ENCODE measurements around the gene CCNY. TPM values are rescaled to one million over a fixed set of nuclear protein-coding genes. Genes with fewer than 3 reads are reported as not detected.
A peak's percentile ranks its signal among the peaks of the same experiment; 100 is the strongest.

The CCNY gene
- total and polyA plus RNA-seq, 2 of the 13 experiments (the other 11 are each of a cell fraction or from before 2014, with no cell fraction given) = 48.2 to 54.7 TPM

DNA sequence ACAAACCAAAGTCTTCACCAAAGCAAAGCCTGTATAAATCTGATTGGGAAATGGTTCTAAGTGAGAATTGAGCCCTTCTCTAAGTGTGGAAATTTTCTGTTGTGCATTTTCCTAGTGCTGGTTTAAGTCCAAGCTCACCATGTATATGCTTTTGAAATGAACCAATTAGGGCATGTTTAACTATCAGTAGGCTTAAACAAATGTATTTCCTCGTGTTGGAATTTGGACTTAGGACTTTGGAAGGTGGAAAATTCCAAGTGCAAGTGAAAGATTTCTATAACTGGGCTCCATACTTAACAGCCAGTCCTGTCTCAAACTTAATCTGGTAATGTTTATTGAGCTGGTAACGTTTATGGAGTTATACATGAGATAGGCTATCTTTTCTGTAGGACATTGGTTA, 28.5 kb downstream of the CCNY start (continued):
- TF ChIP-seq MAFK (conservative IDR thresholded peaks at IDR 0.05 in 1 of 2, IDR thresholded peaks at IDR 0.05 in 1 of 2; ENCODE audit: low read length in 2 of 2) (peak in 1 of 2 experiments; percentile 46; a peak in 1 of 4 replicates), ZNF264 (CRISPR knock-in tag; IDR thresholded peaks at IDR 0.05) (peak; percentile 50; the same call in 1 of the 2 replicates), SIX1 (CRISPR knock-in tag; IDR thresholded peaks at IDR 0.05; ENCODE audit: borderline replicate concordance) (no peak), MED1 (CRISPR knock-in tag; IDR thresholded peaks at IDR 0.05) (peak; percentile 88), ZNF205 (CRISPR knock-in tag; IDR thresholded peaks at IDR 0.05) (0 out of 2 replicates have a peak, but pooled peaks have one; percentile 40), ZNF530 (CRISPR knock-in tag; IDR thresholded peaks at IDR 0.05; ENCODE audit: low read depth) (no peak), STAT6 (CRISPR knock-in tag; IDR thresholded peaks at IDR 0.05; ENCODE audit: borderline replicate concordance) (0 out of 2 replicates have a peak, but pooled peaks have one; percentile 29), KLF9 (CRISPR knock-in tag; IDR thresholded peaks at IDR 0.05; ENCODE audit: low read depth) (no peak), MYNN (CRISPR knock-in tag; IDR thresholded peaks at IDR 0.05; ENCODE audit: low read depth) (no peak), SOX6 (IDR thresholded peaks at IDR 0.05) (no peak), SOX6 (CRISPR knock-in tag; IDR thresholded peaks at IDR 0.05) (peak; percentile 76; the same call in 1 of the 2 replicates), RFX3 (CRISPR knock-in tag; IDR thresholded peaks at IDR 0.05) (no peak), TEAD3 (CRISPR knock-in tag; optimal IDR thresholded peaks at IDR 0.05; ENCODE audit: borderline replicate concordance) (peak; percentile 90), RELA (CRISPR knock-in tag; IDR thresholded peaks at IDR 0.05) (no peak), ZNF317 (CRISPR knock-in tag; IDR thresholded peaks at IDR 0.05) (no peak), ZNF510 (CRISPR knock-in tag; IDR thresholded peaks at IDR 0.05; ENCODE audit: low read depth) (no peak), CREM (IDR thresholded peaks at IDR 0.05) (peak; percentile 64; the same call in 1 of the 2 replicates), CREM (CRISPR knock-in tag; IDR thresholded peaks at IDR 0.05) (no peak)
- TF ChIP-seq, protein P1, sequence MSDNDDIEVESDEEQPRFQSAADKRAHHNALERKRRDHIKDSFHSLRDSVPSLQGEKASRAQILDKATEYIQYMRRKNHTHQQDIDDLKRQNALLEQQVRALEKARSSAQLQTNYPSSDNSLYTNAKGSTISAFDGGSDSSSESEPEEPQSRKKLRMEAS (IDR thresholded peaks at IDR 0.05) = peak; percentile 86
- TF ChIP-seq, protein P2, sequence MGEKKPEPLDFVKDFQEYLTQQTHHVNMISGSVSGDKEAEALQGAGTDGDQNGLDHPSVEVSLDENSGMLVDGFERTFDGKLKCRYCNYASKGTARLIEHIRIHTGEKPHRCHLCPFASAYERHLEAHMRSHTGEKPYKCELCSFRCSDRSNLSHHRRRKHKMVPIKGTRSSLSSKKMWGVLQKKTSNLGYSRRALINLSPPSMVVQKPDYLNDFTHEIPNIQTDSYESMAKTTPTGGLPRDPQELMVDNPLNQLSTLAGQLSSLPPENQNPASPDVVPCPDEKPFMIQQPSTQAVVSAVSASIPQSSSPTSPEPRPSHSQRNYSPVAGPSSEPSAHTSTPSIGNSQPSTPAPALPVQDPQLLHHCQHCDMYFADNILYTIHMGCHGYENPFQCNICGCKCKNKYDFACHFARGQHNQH (CRISPR knock-in tag; IDR thresholded peaks at IDR 0.05) = peak; percentile 27; the same call in 1 of the 2 replicates
- TF ChIP-seq, protein P3, sequence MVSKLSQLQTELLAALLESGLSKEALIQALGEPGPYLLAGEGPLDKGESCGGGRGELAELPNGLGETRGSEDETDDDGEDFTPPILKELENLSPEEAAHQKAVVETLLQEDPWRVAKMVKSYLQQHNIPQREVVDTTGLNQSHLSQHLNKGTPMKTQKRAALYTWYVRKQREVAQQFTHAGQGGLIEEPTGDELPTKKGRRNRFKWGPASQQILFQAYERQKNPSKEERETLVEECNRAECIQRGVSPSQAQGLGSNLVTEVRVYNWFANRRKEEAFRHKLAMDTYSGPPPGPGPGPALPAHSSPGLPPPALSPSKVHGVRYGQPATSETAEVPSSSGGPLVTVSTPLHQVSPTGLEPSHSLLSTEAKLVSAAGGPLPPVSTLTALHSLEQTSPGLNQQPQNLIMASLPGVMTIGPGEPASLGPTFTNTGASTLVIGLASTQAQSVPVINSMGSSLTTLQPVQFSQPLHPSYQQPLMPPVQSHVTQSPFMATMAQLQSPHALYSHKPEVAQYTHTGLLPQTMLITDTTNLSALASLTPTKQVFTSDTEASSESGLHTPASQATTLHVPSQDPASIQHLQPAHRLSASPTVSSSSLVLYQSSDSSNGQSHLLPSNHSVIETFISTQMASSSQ (IDR thresholded peaks at IDR 0.05; ENCODE audit: low read depth) = peak; percentile 37; the same call in 1 of the 2 replicates
- TF ChIP-seq, protein P3 (CRISPR knock-in tag; IDR thresholded peaks at IDR 0.05; ENCODE audit: borderline replicate concordance) = no peak
- TF ChIP-seq, protein P4, sequence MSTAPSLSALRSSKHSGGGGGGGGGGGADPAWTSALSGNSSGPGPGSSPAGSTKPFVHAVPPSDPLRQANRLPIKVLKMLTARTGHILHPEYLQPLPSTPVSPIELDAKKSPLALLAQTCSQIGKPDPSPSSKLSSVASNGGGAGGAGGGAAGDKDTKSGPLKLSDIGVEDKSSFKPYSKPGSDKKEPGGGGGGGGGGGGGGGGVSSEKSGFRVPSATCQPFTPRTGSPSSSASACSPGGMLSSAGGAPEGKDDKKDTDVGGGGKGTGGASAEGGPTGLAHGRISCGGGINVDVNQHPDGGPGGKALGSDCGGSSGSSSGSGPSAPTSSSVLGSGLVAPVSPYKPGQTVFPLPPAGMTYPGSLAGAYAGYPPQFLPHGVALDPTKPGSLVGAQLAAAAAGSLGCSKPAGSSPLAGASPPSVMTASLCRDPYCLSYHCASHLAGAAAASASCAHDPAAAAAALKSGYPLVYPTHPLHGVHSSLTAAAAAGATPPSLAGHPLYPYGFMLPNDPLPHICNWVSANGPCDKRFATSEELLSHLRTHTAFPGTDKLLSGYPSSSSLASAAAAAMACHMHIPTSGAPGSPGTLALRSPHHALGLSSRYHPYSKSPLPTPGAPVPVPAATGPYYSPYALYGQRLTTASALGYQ (CRISPR knock-in tag; IDR thresholded peaks at IDR 0.05) = peak; percentile 37; the same call in 1 of the 2 replicates

All from HepG2 (cell line).